ENCODE data around the gene PRPSAP2. TPM values are rescaled to one million over a fixed set of nuclear protein-coding genes. Genes with fewer than 3 reads are reported as not detected.
A peak's percentile ranks its signal among the peaks of the same experiment; 100 is the strongest.
"Not testable (repeated sequence)": the region's sequence is repeated elsewhere in the genome, so short reads cannot be mapped to it uniquely, and the experiment has no call there.

Gene PRPSAP2
- 33.4 TPM for total RNA-seq

- H3K27me3 ChIP-seq (ENCODE audit: insufficient read depth, low read length), result no peaks in the 10 kb centered on the region
- H3K9me3 ChIP-seq (ENCODE audit: low read depth, low read length), result no peaks in the 10 kb centered on the region
- peaks cover 55% of the 10 kb centered on the region for H3K4me1 ChIP-seq (ENCODE audit: insufficient read depth, low read length)
- peak within 1 kb of the TSS; percentile 74 for H3K4me3 ChIP-seq (ENCODE audit: low read length)
Measured at GRCh38 chr17:18857864-18858566, at the start of gene PRPSAP2. Gene PRPSAP2, plus strand, starts transcription at chr17:18858131. Its CDS starts 7,703 bp downstream, at chr17:18865834.

- H3K4me1 ChIP-seq (ENCODE audit: insufficient read depth, low read length); H3K9me3 ChIP-seq (ENCODE audit: low read depth, low read length); H3K4me3 ChIP-seq (ENCODE audit: low read length); H3K27me3 ChIP-seq (ENCODE audit: insufficient read depth, low read length): not testable (repeated sequence)
Measured at GRCh38 chr17:18815924-18816323, 42.0 kb upstream of the PRPSAP2 start.

- not testable (repeated sequence) for H3K9me3 ChIP-seq (ENCODE audit: low read depth, low read length); H3K4me1 ChIP-seq (ENCODE audit: insufficient read depth, low read length); H3K27me3 ChIP-seq (ENCODE audit: insufficient read depth, low read length); H3K4me3 ChIP-seq (ENCODE audit: low read length)
Measured at GRCh38 chr17:18816489-18817371, 41.2 kb upstream of the PRPSAP2 start.

GRCh38 chr17:18821430-18821829 is 36.5 kb upstream of the PRPSAP2 start:
- H3K9me3 ChIP-seq (ENCODE audit: low read depth, low read length); H3K4me3 ChIP-seq (ENCODE audit: low read length); H3K27me3 ChIP-seq (ENCODE audit: insufficient read depth, low read length): not testable (repeated sequence)

DNA sequence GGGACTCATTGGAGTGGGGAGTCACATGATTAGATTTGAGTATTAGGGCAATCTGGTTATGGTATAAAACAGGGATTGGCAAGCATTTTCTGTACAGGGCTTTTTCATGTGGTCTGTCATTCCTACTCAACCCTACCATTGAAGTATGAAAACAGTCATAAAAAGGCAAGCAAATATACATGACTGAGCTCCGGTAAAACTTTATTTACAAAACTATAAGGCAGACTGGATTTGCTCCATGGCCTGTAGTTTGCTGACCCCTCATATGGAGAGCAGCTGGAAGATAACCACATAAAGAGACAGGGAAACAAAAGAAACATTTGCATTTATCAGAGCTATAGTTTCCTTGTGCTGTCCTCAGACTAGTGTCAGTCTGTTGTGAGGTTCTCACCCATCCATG is 30.3 kb upstream of the PRPSAP2 start:
- H3K27me3 ChIP-seq (ENCODE audit: insufficient read depth, low read length); H3K4me3 ChIP-seq (ENCODE audit: low read length); H3K4me1 ChIP-seq (ENCODE audit: insufficient read depth, low read length); H3K9me3 ChIP-seq (ENCODE audit: low read depth, low read length): not testable (repeated sequence)

More at GRCh38 chr17:18821430-18821829, 36.5 kb upstream of the PRPSAP2 start:
- H3K4me1 ChIP-seq (ENCODE audit: insufficient read depth, low read length), result not testable (repeated sequence)

- Histone ChIP-seq H3K4me3 (ENCODE audit: low read length) (no peak overlapping the region), H3K27me3 (ENCODE audit: insufficient read depth, low read length) (no peaks in the 10 kb centered on the region), H3K9me3 (ENCODE audit: low read depth, low read length) (no peaks in the 10 kb centered on the region), H3K4me1 (ENCODE audit: insufficient read depth, low read length) (no peaks in the 10 kb centered on the region)
Measured at GRCh38 chr17:18848501-18848900, 9.4 kb upstream of the PRPSAP2 start.

DNA sequence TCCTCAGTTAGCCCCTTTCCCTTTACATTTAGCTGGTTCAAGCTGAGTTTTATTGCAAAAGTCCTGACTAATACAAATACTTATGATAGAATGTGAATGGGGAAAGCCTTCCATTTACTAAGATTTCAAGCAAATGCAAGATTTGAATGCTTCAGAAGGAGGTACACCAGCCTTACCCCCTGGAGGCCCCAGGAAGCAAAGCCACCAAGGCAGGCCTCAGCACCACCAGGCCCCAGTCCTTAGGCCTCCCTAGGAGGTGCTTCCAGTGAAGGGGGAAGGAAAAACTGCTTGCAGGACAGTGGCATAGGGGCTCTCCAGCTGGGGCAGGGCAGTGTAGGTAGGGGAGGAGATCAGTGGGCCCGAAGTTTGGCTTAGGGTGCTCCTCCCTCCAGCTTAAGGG is 7.3 kb upstream of the PRPSAP2 start:
- H3K9me3 ChIP-seq (ENCODE audit: low read depth, low read length), result no peaks in the 10 kb centered on the region
- no peaks in the 10 kb centered on the region for H3K27me3 ChIP-seq (ENCODE audit: insufficient read depth, low read length)
- no peak overlapping the region for H3K4me3 ChIP-seq (ENCODE audit: low read length)
- peaks cover 6% of the 10 kb centered on the region for H3K4me1 ChIP-seq (ENCODE audit: insufficient read depth, low read length)

GRCh38 chr17:18851201-18851600 is 6.7 kb upstream of the PRPSAP2 start:
- no peaks in the 10 kb centered on the region for H3K27me3 ChIP-seq (ENCODE audit: insufficient read depth, low read length)
- no peaks in the 10 kb centered on the region for H3K9me3 ChIP-seq (ENCODE audit: low read depth, low read length)
- H3K4me1 ChIP-seq (ENCODE audit: insufficient read depth, low read length), result peaks cover 8% of the 10 kb centered on the region
- no peak overlapping the region for H3K4me3 ChIP-seq (ENCODE audit: low read length)

DNA sequence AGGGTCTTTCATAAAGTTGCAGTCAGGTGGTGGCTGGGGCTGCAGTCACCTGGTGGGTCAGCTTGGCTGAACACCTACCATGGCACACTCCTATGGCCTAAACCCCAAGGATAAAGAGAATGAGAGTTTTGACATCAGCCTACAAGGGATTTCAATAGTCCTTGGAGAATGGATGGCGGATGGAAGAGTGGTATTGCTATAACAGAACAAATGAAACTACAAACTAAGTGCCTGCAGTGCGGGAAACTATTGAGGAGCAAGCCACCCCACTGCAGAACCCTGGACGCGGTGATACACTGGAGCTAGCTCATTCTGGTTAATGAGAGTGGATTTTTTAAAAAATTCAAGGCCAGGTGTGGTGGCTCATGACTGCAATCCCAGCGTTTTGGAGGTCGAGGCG is 3.0 kb upstream of the PRPSAP2 start:
- Histone ChIP-seq H3K4me3 (ENCODE audit: low read length) (no peak overlapping the region), H3K27me3 (ENCODE audit: insufficient read depth, low read length) (no peaks in the 10 kb centered on the region), H3K9me3 (ENCODE audit: low read depth, low read length) (no peaks in the 10 kb centered on the region), H3K4me1 (ENCODE audit: insufficient read depth, low read length) (peaks cover 38% of the 10 kb centered on the region)

- Histone ChIP-seq H3K27me3 (ENCODE audit: insufficient read depth, low read length) (no peaks in the 10 kb centered on the region), H3K9me3 (ENCODE audit: low read depth, low read length) (no peaks in the 10 kb centered on the region), H3K4me3 (ENCODE audit: low read length) (peak overlapping the region; percentile 50), H3K4me1 (ENCODE audit: insufficient read depth, low read length) (peaks cover 48% of the 10 kb centered on the region)
Measured at GRCh38 chr17:18855831-18856569, 1.9 kb upstream of the PRPSAP2 start.

DNA sequence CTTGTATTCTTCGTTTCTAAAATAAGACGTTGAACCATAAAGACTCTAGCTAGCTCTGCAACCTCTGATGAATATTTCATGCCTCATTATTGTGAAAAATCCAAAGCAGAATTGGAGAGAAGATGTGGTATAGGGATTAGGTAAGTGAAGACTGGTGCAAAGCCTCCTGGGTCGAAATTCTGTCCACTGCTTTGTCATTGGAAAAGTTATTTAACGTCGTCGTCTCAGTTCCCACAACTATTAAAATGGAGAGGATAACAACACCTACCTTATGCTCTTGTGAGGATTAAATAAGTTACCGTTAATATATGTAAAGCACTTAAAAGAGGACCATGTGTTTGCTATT is 1.4 kb upstream of the PRPSAP2 start:
- H3K4me1 ChIP-seq (ENCODE audit: insufficient read depth, low read length), result peaks cover 54% of the 10 kb centered on the region
- peak overlapping the region; percentile 50 for H3K4me3 ChIP-seq (ENCODE audit: low read length)
- no peaks in the 10 kb centered on the region for H3K27me3 ChIP-seq (ENCODE audit: insufficient read depth, low read length)
- H3K9me3 ChIP-seq (ENCODE audit: low read depth, low read length), result no peaks in the 10 kb centered on the region

- Histone ChIP-seq H3K4me3 (ENCODE audit: low read length) (peak overlapping the region; percentile 74), H3K4me1 (ENCODE audit: insufficient read depth, low read length) (peaks cover 55% of the 10 kb centered on the region), H3K9me3 (ENCODE audit: low read depth, low read length) (no peaks in the 10 kb centered on the region), H3K27me3 (ENCODE audit: insufficient read depth, low read length) (no peaks in the 10 kb centered on the region)
Measured at GRCh38 chr17:18858567-18859245, 775 bp downstream of the PRPSAP2 start.

- H3K4me1 ChIP-seq (ENCODE audit: insufficient read depth, low read length), result peaks cover 55% of the 10 kb centered on the region
- no peak overlapping the region for H3K4me3 ChIP-seq (ENCODE audit: low read length)
- H3K9me3 ChIP-seq (ENCODE audit: low read depth, low read length), result no peaks in the 10 kb centered on the region
- H3K27me3 ChIP-seq (ENCODE audit: insufficient read depth, low read length), result no peaks in the 10 kb centered on the region
Measured at GRCh38 chr17:18859256-18859655, 1.3 kb downstream of the PRPSAP2 start.

- no peaks in the 10 kb centered on the region for H3K27me3 ChIP-seq (ENCODE audit: insufficient read depth, low read length)
- H3K9me3 ChIP-seq (ENCODE audit: low read depth, low read length), result no peaks in the 10 kb centered on the region
- H3K4me1 ChIP-seq (ENCODE audit: insufficient read depth, low read length), result peaks cover 52% of the 10 kb centered on the region
- no peak overlapping the region for H3K4me3 ChIP-seq (ENCODE audit: low read length)
Measured at GRCh38 chr17:18860161-18860972, 2.4 kb downstream of the PRPSAP2 start.

Measured in mononuclear cell (primary cell).